ENCODE results near the gene ACOX2.

Gene ACOX2

DNA sequence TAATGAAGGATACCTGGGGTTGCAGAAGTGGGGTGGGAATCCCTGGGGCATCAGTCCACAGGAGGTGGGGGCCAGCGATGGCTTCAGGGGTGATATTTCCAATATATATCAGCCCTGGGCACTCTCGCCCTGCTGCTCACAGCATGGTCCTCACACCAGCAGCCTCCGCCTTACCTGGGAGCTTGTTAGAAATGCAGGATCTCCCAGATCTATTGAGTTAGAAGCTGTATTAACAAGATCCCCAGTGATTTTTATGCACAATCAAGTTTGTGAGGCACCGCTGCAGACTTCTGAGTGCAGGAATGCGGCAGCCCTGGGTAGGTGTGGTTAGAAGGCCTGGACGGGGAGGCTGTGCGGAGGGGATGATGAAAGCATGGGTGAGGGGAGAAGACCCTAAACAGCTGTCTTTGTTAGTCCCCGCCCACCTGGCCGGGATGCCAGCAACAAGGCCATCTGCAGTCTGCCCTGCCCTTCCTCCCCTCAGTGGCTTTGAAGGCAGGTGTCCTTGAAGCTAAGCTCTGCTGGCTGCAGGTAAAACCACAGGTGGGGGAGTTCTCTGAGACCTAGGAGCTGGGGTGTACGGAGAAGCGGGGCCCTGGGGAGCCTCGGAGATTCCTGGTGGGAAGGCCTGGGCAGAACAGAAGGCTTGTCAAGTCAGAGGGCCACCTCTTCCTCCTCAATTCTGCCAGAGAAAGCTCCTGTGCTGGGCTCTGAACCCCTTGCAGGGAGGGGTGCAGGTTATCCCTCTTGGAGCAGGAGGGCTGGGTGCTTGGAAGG is 28.8 kb upstream of the ACOX2 start:
- no peak overlapping the region for H4K8ac ChIP-seq (ENCODE audit: low read depth, low read length)
- H3K4me3 ChIP-seq (ENCODE audit: low read depth, low read length), result no peak overlapping the region
- no peak overlapping the region for H4K91ac ChIP-seq (ENCODE audit: low read depth, low read length)
- H3K9me3 ChIP-seq (ENCODE audit: insufficient read depth, low read depth, low read length), result no peaks in the 10 kb centered on the region
- no peak overlapping the region for H4K12ac ChIP-seq (ENCODE audit: low read depth, low read length)
- no peak overlapping the region for H2BK12ac ChIP-seq (ENCODE audit: low read length)
- peaks cover 8 to 9% of the 10 kb centered on the region in 2 experiments for H3K4me1 ChIP-seq (ENCODE audit: control insufficient read depth in 1 of 2, insufficient read depth in 2 of 2, low read length in 2 of 2)
- DNase-seq, result no peak
- H3K4ac ChIP-seq (ENCODE audit: low read depth, low read length), result no peak overlapping the region
- H3K4me2 ChIP-seq (ENCODE audit: low read length), result no peak overlapping the region
- H3K9ac ChIP-seq (ENCODE audit: low read length), result no peak overlapping the region
- no peak overlapping the region for H2AFZ ChIP-seq (ENCODE audit: insufficient read depth, low read length, poor library complexity)
- H3K18ac ChIP-seq (ENCODE audit: low read length), result no peak overlapping the region
- no peak overlapping the region for H3K23ac ChIP-seq (ENCODE audit: low read length)
- H2BK120ac ChIP-seq (ENCODE audit: insufficient read depth, low read length, poor library complexity), result no peak overlapping the region
- no peaks in the 10 kb centered on the region for H3K27me3 ChIP-seq (ENCODE audit: insufficient read depth, low read length)
- H3K14ac ChIP-seq (ENCODE audit: low read length), result no peak overlapping the region
- H3K27ac ChIP-seq (ENCODE audit: low read depth, low read length), result no peak overlapping the region
- H3K79me1 ChIP-seq (ENCODE audit: low read length), result peaks cover 3% of the 10 kb centered on the region
- no peak overlapping the region for H2AK5ac ChIP-seq (ENCODE audit: low read length)
- no peaks in the 10 kb centered on the region for H3K36me3 ChIP-seq (ENCODE audit: control insufficient read depth in 1 of 2, insufficient read depth in 2 of 2, low read length in 2 of 2)
- WGBS (ENCODE audit: extremely low coverage, insufficient coverage, insufficient read length), result no CpG with 5 or more reads among the region's 12 CpGs
- H3K79me2 ChIP-seq (ENCODE audit: control insufficient read depth, insufficient read depth, low read length, poor library complexity), result no peaks in the 10 kb centered on the region
- H2BK5ac ChIP-seq (ENCODE audit: low read depth, low read length, poor library complexity), result no peak overlapping the region

DNA sequence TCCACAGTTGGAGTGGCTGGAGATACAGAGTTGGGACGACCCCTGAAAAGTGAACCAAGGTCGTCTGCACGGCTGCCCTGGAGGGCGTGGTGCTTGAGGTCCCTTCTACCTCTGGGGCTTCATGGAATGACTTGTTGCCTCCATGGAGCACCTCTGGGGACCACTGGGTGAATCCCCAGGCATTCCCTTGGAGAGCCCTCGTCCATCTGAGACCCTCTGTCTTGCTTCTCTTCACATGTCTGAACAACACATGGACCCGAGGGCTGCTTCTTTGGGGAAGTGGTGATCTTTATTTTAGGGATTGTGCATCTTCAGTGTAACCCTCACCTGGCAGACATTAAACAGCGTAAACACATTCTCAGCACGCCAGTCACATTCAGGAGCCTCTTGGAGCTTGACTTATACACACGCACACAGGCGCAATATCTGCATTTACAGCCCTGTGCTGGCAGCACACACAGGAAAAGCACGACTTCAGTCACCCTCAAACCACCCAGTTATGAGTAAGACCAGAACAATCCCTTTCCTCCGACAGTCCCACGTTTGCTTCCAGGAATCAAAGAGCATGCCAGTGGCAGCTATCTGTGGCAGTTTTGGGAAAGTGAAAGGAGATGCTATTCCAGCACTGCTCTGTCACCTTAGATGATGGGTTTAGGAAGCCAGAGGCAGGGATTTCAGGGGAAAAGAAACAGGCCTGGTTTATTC is 27.6 kb upstream of the ACOX2 start:
- Histone ChIP-seq H2AFZ (ENCODE audit: insufficient read depth, low read length, poor library complexity) (no peak overlapping the region), H3K23ac (ENCODE audit: low read length) (no peak overlapping the region), H3K36me3 (ENCODE audit: control insufficient read depth in 1 of 2, insufficient read depth in 2 of 2, low read length in 2 of 2) (no peaks in the 10 kb centered on the region), H4K12ac (ENCODE audit: low read depth, low read length) (no peak overlapping the region), H3K79me1 (ENCODE audit: low read length) (peaks cover 3% of the 10 kb centered on the region), H3K9ac (ENCODE audit: low read length) (no peak overlapping the region), H3K27me3 (ENCODE audit: insufficient read depth, low read length) (no peaks in the 10 kb centered on the region), H3K4ac (ENCODE audit: low read depth, low read length) (no peak overlapping the region), H2AK5ac (ENCODE audit: low read length) (no peak overlapping the region), H3K14ac (ENCODE audit: low read length) (no peak overlapping the region), H3K18ac (ENCODE audit: low read length) (no peak overlapping the region), H2BK5ac (ENCODE audit: low read depth, low read length, poor library complexity) (no peak overlapping the region), H4K8ac (ENCODE audit: low read depth, low read length) (no peak overlapping the region), H3K79me2 (ENCODE audit: control insufficient read depth, insufficient read depth, low read length, poor library complexity) (no peaks in the 10 kb centered on the region), H4K91ac (ENCODE audit: low read depth, low read length) (no peak overlapping the region), H3K4me2 (ENCODE audit: low read length) (no peak overlapping the region), H3K4me1 (ENCODE audit: control insufficient read depth in 1 of 2, insufficient read depth in 2 of 2, low read length in 2 of 2) (peaks cover 8 to 9% of the 10 kb centered on the region in 2 experiments), H2BK12ac (ENCODE audit: low read length) (no peak overlapping the region), H3K27ac (ENCODE audit: low read depth, low read length) (no peak overlapping the region), H3K4me3 (ENCODE audit: low read depth, low read length) (no peak overlapping the region), H2BK120ac (ENCODE audit: insufficient read depth, low read length, poor library complexity) (no peak overlapping the region), H3K9me3 (ENCODE audit: insufficient read depth, low read depth, low read length) (no peaks in the 10 kb centered on the region)
- WGBS (ENCODE audit: extremely low coverage, insufficient coverage, insufficient read length), result no CpG with 5 or more reads among the region's 13 CpGs
- DNase-seq, result peak in 1 of 2 donors; percentile 28

DNA sequence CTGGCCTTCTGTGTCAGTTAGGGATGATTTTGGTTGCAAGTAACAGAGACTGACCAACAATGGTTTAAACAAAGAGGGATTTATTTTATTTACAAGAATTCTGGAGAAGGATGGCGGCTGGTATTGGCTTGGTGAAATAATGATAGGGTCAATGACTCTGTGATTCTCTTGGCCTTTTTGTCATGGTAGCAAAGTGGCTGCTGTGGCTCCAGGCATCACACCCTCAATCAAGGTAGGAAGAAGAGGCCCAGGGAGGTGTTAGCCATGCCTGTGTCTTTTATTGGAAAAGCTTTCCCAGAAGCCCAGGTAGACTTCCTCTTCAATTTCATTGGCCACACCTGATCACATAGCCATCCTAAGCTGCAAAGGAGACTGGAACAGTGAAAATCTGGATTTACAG is 27.1 kb upstream of the ACOX2 start:
- Histone ChIP-seq H2BK5ac (ENCODE audit: low read depth, low read length, poor library complexity) (no peak overlapping the region), H3K4me3 (ENCODE audit: low read depth, low read length) (no peak overlapping the region), H3K9ac (ENCODE audit: low read length) (no peak overlapping the region), H2BK120ac (ENCODE audit: insufficient read depth, low read length, poor library complexity) (no peak overlapping the region), H2AK5ac (ENCODE audit: low read length) (no peak overlapping the region), H3K27me3 (ENCODE audit: insufficient read depth, low read length) (no peaks in the 10 kb centered on the region), H3K4me1 (ENCODE audit: control insufficient read depth in 1 of 2, insufficient read depth in 2 of 2, low read length in 2 of 2) (peaks cover 8 to 9% of the 10 kb centered on the region in 2 experiments), H3K79me2 (ENCODE audit: control insufficient read depth, insufficient read depth, low read length, poor library complexity) (no peaks in the 10 kb centered on the region), H3K4me2 (ENCODE audit: low read length) (no peak overlapping the region), H2BK12ac (ENCODE audit: low read length) (no peak overlapping the region), H4K12ac (ENCODE audit: low read depth, low read length) (no peak overlapping the region), H3K27ac (ENCODE audit: low read depth, low read length) (no peak overlapping the region), H3K36me3 (ENCODE audit: control insufficient read depth in 1 of 2, insufficient read depth in 2 of 2, low read length in 2 of 2) (no peaks in the 10 kb centered on the region), H3K9me3 (ENCODE audit: insufficient read depth, low read depth, low read length) (no peaks in the 10 kb centered on the region), H3K14ac (ENCODE audit: low read length) (no peak overlapping the region), H4K91ac (ENCODE audit: low read depth, low read length) (no peak overlapping the region), H3K79me1 (ENCODE audit: low read length) (peaks cover 3% of the 10 kb centered on the region), H3K18ac (ENCODE audit: low read length) (no peak overlapping the region), H4K8ac (ENCODE audit: low read depth, low read length) (no peak overlapping the region), H3K4ac (ENCODE audit: low read depth, low read length) (no peak overlapping the region), H2AFZ (ENCODE audit: insufficient read depth, low read length, poor library complexity) (no peak overlapping the region), H3K23ac (ENCODE audit: low read length) (no peak overlapping the region)
- no CpG with 5 or more reads among the region's 1 CpG for WGBS (ENCODE audit: extremely low coverage, insufficient coverage, insufficient read length)
- DNase-seq, result no peak

DNA sequence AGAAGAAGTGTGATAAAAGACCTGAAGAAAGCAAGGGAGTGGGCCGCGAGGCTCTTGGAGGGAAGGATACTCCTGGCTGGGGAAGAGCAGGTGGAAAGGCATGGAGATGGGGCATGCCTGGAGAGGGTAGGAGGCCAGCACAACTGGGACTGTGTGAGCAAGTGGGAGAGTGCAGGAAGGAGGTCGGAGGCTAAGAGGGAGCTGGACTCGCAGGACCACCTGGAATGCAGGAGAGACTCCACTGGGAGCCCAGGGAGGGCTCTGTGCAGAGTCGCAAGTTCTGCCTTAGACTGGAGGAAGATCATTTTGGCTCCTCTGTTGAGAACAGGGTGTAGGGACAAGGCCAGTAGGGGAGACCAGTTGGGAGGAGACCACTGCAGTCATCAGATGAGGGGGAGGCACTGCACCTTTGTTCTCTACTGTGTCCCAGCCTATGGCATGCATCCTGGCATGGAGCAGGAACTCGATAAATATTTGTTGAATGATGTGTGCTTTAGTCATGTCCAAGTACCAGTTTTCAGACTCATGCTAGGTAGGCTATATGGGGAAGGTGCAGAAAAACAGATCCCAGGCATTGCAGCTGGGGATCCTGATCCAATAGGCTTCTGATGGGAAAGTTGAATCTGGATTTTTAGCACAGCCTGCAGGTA is 26.5 kb upstream of the ACOX2 start:
- Histone ChIP-seq H3K79me1 (ENCODE audit: low read length) (peaks cover 3% of the 10 kb centered on the region), H3K4me2 (ENCODE audit: low read length) (no peak overlapping the region), H3K4me1 (ENCODE audit: control insufficient read depth in 1 of 2, insufficient read depth in 2 of 2, low read length in 2 of 2) (peaks cover 8 to 9% of the 10 kb centered on the region in 2 experiments), H4K91ac (ENCODE audit: low read depth, low read length) (no peak overlapping the region), H4K8ac (ENCODE audit: low read depth, low read length) (no peak overlapping the region), H3K23ac (ENCODE audit: low read length) (no peak overlapping the region), H3K18ac (ENCODE audit: low read length) (no peak overlapping the region), H3K79me2 (ENCODE audit: control insufficient read depth, insufficient read depth, low read length, poor library complexity) (no peaks in the 10 kb centered on the region), H3K4me3 (ENCODE audit: low read depth, low read length) (no peak overlapping the region), H4K12ac (ENCODE audit: low read depth, low read length) (no peak overlapping the region), H3K9me3 (ENCODE audit: insufficient read depth, low read depth, low read length) (no peaks in the 10 kb centered on the region), H2BK5ac (ENCODE audit: low read depth, low read length, poor library complexity) (no peak overlapping the region), H3K9ac (ENCODE audit: low read length) (no peak overlapping the region), H3K27me3 (ENCODE audit: insufficient read depth, low read length) (no peaks in the 10 kb centered on the region), H2AK5ac (ENCODE audit: low read length) (no peak overlapping the region), H2BK120ac (ENCODE audit: insufficient read depth, low read length, poor library complexity) (no peak overlapping the region), H3K27ac (ENCODE audit: low read depth, low read length) (no peak overlapping the region), H2AFZ (ENCODE audit: insufficient read depth, low read length, poor library complexity) (no peak overlapping the region), H3K36me3 (ENCODE audit: control insufficient read depth in 1 of 2, insufficient read depth in 2 of 2, low read length in 2 of 2) (no peaks in the 10 kb centered on the region), H3K4ac (ENCODE audit: low read depth, low read length) (no peak overlapping the region), H2BK12ac (ENCODE audit: low read length) (no peak overlapping the region), H3K14ac (ENCODE audit: low read length) (no peak overlapping the region)
- DNase-seq, result no peak
- WGBS (ENCODE audit: extremely low coverage, insufficient coverage, insufficient read length), result no CpG with 5 or more reads among the region's 6 CpGs

All from trophoblast cell (in vitro differentiated cells and primary cell).